Measurements from ENCODE around the gene ZFHX3.
A peak's percentile ranks its signal among the peaks of the same experiment; 100 is the strongest.

DNA sequence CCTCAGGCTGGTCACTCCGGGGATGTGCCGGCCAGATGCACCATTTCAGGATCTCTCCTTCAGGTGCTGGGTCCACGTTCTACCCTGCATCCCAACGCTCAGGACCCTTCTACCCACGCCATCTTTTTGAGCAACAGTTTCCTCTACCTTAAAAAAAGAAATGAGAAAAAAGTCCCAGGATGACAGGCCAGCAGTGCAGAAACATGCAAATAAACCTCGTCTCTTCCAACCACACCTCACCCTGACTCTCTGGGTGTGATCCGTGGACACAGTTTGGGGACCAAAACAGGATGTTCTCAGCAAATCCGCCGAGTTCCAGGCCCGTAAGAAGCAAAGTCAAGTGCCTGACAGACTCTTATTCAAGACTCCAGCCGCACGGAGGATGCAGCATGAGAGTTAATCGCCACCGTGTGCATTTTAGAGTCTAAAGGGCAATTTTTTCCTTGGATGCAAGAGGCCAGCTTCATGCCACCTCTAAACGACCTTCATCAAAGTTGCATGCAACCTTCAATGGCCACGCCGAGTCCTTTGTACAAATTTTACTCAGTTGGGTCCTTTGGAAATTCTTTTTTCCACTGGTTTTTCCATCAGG, 99.6 kb downstream of the ZFHX3 start:
- TF ChIP-seq RAD21 (IDR thresholded peaks at IDR 0.05): no peak
- TF ChIP-seq, protein P1, sequence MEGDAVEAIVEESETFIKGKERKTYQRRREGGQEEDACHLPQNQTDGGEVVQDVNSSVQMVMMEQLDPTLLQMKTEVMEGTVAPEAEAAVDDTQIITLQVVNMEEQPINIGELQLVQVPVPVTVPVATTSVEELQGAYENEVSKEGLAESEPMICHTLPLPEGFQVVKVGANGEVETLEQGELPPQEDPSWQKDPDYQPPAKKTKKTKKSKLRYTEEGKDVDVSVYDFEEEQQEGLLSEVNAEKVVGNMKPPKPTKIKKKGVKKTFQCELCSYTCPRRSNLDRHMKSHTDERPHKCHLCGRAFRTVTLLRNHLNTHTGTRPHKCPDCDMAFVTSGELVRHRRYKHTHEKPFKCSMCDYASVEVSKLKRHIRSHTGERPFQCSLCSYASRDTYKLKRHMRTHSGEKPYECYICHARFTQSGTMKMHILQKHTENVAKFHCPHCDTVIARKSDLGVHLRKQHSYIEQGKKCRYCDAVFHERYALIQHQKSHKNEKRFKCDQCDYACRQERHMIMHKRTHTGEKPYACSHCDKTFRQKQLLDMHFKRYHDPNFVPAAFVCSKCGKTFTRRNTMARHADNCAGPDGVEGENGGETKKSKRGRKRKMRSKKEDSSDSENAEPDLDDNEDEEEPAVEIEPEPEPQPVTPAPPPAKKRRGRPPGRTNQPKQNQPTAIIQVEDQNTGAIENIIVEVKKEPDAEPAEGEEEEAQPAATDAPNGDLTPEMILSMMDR (IDR thresholded peaks at IDR 0.05; ENCODE audit: low read depth, low read length, missing input control): no peak
- TF ChIP-seq YY1 (IDR thresholded peaks at IDR 0.05): peak; percentile 61
- TF ChIP-seq, protein P2, sequence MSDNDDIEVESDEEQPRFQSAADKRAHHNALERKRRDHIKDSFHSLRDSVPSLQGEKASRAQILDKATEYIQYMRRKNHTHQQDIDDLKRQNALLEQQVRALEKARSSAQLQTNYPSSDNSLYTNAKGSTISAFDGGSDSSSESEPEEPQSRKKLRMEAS (IDR thresholded peaks at IDR 0.05): no peak
- TF ChIP-seq, protein P3, sequence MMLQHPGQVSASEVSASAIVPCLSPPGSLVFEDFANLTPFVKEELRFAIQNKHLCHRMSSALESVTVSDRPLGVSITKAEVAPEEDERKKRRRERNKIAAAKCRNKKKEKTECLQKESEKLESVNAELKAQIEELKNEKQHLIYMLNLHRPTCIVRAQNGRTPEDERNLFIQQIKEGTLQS (IDR thresholded peaks at IDR 0.05): no peak
- TF ChIP-seq GABPA (IDR thresholded peaks at IDR 0.05 in 1 of 2, conservative IDR thresholded peaks at IDR 0.05 in 1 of 2): no peak
- no peak for TF ChIP-seq NR2F2 (IDR thresholded peaks at IDR 0.05)
- TF ChIP-seq, protein P4, sequence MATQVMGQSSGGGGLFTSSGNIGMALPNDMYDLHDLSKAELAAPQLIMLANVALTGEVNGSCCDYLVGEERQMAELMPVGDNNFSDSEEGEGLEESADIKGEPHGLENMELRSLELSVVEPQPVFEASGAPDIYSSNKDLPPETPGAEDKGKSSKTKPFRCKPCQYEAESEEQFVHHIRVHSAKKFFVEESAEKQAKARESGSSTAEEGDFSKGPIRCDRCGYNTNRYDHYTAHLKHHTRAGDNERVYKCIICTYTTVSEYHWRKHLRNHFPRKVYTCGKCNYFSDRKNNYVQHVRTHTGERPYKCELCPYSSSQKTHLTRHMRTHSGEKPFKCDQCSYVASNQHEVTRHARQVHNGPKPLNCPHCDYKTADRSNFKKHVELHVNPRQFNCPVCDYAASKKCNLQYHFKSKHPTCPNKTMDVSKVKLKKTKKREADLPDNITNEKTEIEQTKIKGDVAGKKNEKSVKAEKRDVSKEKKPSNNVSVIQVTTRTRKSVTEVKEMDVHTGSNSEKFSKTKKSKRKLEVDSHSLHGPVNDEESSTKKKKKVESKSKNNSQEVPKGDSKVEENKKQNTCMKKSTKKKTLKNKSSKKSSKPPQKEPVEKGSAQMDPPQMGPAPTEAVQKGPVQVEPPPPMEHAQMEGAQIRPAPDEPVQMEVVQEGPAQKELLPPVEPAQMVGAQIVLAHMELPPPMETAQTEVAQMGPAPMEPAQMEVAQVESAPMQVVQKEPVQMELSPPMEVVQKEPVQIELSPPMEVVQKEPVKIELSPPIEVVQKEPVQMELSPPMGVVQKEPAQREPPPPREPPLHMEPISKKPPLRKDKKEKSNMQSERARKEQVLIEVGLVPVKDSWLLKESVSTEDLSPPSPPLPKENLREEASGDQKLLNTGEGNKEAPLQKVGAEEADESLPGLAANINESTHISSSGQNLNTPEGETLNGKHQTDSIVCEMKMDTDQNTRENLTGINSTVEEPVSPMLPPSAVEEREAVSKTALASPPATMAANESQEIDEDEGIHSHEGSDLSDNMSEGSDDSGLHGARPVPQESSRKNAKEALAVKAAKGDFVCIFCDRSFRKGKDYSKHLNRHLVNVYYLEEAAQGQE (IDR thresholded peaks at IDR 0.05): peak; percentile 21
- TF ChIP-seq SP1 (IDR thresholded peaks at IDR 0.05): no peak
- TF ChIP-seq JUND (IDR thresholded peaks at IDR 0.05): no peak
- TF ChIP-seq EGR1 (IDR thresholded peaks at IDR 0.05; ENCODE audit: low read depth in 2 of 2): no peak

All from liver (tissue), 3 donors.